Measurements from ENCODE around the gene ST7.
"Not testable (repeated sequence)": the region's sequence is repeated elsewhere in the genome, so short reads cannot be mapped to it uniquely, and the experiment has no call there.

ST7 gene

DNA sequence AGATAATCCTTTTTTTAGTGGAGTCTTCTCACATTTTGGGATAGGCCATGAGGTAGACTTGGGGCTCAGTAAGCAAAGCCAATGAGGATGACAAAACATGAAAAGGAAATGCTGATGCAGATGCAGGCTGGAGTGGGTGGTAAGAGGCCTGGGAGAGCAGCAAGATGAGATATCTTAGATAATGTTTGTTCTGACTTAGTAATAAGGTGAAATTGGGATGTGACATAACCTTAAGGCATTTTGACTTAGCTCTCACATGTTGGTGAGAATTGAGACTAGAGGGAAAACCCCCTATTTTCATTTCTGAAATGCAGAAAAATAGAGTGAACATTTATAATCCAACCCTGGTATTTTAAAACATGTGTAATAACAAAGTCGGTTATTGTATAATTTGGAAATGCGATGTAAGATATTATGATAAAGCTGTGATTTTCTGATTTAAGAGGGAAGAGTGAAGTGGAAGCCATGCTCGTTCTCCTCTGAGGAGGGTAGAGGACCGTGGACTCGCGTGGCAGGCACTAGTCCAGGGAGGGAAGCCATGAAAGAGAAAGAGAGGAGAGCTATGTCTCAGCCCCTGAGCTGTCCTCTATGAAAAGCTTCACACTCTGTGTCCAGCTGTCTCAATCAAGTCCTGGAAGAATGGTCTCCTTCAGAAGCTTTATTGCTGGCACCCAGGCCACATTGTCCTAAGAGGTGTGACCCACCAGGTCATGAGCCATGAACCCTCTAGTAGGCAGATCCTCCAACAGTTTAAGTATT, 57.3 kb downstream of the ST7 start:
- DNase-seq (ENCODE audit: low read depth), result peak; percentile 9

- no peak for DNase-seq (ENCODE audit: low read depth)
Measured at GRCh38 chr7:117011419-117012260, 58.3 kb downstream of the ST7 start.

DNA sequence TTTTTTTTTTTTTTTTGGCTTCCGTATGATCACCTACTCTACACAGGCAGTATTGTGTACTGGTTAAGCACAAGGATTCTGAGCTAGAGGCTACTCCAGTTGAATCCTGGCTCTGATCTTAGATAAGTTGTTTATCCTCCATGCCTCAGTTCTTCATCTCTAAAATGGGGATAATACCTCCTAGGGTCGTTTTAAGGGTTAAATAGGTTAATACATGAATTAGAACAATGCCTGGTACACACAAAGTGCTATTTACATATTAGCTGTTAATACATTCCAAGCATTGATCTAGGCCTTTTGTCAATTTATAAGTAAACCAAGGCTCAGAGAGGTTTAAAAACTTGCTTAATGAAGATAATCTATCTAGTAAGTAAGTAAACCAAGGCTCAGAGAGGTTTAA, 59.0 kb downstream of the ST7 start:
- DNase-seq (ENCODE audit: low read depth), result no peak

DNA sequence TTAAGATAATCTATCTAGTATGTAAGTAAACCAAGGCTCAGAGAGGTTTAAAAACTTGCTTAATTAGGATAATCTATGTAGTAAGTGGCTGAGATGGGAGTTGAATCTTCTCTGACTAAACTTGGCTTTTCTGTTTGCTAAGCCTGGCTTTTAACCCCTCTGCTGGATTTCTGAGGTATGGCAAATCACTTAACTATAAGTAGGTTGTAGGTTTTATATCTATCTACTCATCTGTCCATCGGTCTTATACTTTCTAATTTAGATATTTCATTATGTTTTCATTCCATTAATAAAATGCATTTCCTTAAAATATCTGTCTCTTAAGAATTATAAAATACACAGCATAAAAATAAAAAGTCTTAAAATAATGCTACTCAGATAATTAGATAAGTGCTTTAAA, 59.4 kb downstream of the ST7 start:
- DNase-seq (ENCODE audit: low read depth), result no peak

GRCh38 chr7:117014099-117014656, 60.9 kb downstream of the ST7 start:
- DNase-seq (ENCODE audit: low read depth), result no peak

DNA sequence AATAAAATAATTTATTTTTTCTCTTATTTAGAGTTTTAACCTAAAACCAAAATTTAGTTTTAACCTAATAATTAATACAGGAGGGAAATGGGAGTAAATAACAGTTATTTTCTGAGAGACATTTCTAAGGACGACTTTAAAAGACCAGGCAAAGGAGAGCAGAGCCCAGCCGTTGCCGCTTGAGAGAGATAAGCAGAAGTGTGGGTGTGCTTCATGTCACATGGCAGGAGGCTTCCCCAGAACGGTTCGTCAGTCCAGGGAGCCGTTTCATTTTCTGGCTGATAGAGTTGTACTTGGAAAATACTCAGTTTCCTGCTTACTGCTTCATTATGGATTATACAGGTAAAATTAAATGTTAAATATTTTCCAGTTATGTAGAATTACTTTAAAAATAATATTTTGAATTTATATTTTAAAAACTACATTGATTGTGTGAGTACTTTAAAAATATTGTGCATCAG, 61.4 kb downstream of the ST7 start:
- DNase-seq (ENCODE audit: low read depth), result peak; percentile 10

GRCh38 chr7:117015258-117016184, 62.2 kb downstream of the ST7 start:
- DNase-seq (ENCODE audit: low read depth), result no peak

DNA sequence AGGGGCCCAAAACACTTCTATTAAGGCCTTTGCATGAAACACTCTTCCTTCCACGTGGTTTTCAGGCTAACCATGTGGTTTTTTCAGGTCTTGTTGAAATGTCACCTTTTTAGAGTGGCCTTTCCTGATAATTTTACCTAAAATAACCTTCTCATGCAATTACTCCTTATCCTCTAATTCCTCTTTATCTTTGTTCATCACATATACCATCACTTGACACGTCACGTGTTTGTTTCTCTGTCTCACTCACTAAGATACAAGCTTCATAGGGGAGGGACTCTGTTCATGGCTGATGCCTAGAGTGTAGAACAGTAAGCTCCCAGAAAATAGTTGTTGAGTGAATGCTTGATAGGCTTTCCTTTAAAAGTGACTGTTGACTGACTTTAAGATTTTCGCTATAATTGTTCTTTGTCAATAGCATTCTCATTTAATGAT, 63.7 kb downstream of the ST7 start:
- DNase-seq (ENCODE audit: low read depth), result no peak

- DNase-seq (ENCODE audit: low read depth), result no peak
Measured at GRCh38 chr7:117017702-117018266, 64.5 kb downstream of the ST7 start.

GRCh38 chr7:117018713-117019112, 65.4 kb downstream of the ST7 start:
- DNase-seq (ENCODE audit: low read depth), result no peak

DNA sequence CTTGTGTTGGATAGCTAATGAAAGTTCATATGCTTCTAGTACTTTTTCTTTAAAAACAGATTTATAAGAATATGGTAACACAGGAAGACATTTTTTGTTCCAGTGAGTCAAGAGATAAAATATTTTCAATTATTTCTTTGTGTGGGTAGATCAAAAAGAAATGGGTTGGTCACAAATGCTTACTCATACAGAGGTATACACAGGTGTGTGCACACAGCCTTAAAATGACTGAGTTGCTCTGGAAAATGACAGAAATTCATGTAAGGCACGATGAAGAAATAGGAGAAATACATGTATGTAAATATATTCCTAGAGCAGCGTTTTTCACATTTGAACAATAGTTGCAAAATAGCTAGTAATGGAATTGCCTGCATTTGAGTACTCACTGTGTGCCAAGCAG, 66.0 kb downstream of the ST7 start:
- no peak for DNase-seq (ENCODE audit: low read depth)

DNA sequence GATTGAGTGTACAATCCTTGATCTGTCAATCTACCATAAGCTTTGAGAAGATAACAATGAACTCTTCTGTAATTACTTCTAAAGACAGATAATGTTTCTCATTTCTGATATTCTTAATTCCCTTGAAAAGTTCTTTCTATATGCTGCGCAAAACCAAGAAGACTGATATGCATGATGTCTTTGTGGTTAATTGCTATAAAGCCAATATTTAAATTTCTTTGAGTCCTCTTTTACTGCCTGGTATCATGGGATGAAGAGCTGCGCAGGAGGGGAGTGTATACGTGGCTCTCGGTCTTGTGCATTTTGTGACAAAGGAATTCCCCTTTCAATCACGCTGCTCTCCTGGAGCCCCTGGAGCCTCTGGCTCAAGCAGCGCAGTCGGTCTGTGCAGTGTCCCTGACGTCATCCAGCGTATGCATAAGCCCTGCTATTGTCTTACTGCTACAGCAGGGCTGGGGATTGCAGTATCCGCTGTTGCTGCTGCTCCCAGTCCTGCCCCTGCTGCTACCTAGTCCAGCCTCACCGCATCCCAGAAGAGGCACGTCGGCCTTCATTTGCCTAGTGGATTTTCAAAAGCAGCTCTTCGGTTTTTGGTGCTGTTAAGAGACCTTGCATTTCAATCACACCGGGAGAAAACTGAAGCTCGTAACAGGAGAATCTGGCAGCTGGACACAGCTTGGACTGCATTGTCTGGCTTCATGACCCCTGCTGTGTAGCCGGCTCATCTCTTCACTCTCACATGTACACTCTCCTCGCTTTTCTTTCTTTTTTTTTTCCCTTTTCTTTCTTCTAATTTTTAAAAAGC, 66.7 kb downstream of the ST7 start:
- no peak for DNase-seq (ENCODE audit: low read depth)

DNA sequence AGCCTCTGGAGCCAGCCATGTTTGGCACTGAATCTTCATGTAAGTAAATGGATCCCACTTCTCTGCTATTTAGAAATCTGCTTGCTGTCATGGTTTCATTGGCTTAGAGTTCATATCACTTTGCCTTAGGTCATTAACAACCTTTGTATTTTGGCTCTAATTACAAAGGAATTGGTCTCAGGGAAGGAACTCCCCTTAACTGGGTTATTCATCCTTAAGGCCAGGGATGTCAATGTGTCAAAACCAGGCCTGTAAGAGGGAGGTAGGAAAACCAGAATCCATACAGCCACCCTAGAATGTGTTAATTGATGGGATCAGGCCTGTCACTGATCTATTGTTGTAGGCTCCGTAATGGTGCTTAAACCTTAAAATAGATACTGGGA, 67.3 kb downstream of the ST7 start:
- no peak for DNase-seq (ENCODE audit: low read depth)

GRCh38 chr7:117021366-117021765, 68.1 kb downstream of the ST7 start:
- no peak for DNase-seq (ENCODE audit: low read depth)

- no peak for DNase-seq (ENCODE audit: low read depth)
Measured at GRCh38 chr7:117021986-117022385, 68.7 kb downstream of the ST7 start.

- DNase-seq (ENCODE audit: low read depth), result no peak
Measured at GRCh38 chr7:117023325-117023854, 70.1 kb downstream of the ST7 start.

DNA sequence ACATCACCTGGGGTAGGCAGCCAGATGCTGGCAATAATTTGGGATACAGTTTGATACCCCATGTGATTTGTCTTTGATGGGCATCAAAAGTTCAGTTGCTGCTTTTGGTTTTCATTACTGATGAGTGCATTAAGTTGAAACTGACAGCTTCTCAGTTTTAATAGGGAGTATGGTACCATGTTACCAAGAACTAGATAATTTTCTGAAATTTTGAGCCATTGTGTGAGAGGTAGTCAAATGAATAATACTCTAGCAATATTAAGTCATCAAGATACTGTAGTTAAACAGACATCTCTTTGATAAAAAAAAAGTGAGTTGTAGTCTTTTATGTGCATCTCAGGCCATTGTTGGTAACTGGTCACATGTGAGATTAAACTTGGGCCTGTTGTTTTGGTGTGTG, 71.5 kb downstream of the ST7 start:
- DNase-seq (ENCODE audit: low read depth), result no peak

- no peak for DNase-seq (ENCODE audit: low read depth)
Measured at GRCh38 chr7:117025891-117026290, 72.6 kb downstream of the ST7 start.

DNA sequence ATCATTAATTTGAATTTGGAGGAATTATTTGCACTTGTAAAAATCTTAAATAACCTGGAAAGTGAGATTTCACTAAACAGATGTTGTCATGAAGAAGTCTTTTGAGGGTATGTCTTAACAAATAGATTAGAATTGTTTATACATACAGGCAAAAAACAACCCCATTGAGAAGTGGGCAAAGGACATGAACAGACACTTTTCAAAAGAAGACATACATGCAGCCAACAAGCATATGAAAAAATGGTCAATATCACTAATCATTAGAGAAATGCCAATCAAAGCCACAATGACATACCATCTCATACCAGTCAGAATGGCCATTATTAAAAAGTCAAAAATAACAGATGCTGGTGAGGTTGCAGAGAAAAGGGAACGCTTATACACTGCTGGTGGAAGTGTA, 77.0 kb downstream of the ST7 start:
- not testable (repeated sequence) for DNase-seq (ENCODE audit: low read depth)

GRCh38 chr7:117030793-117031192, 77.5 kb downstream of the ST7 start:
- DNase-seq (ENCODE audit: low read depth), result not testable (repeated sequence)

Measured in activated T-cell treated with anti-CD3 and anti-CD28 coated beads for 24 hours (primary cell).